Hematopoietic multipotent progenitor cell treated with erythropoietin and hydrocortisone succinate and interleukin-3 and kit ligand, for 6 days (in vitro differentiated cells): ENCODE results near the gene BORCS6.
"Not testable (repeated sequence)": the region's sequence is repeated elsewhere in the genome, so short reads cannot be mapped to it uniquely, and the experiment has no call there.

Source experiments
- DNase-seq: peaks from one replicate; pipeline ENCODE4 v3.0.0-alpha.2; 2015

Gene BORCS6

GRCh38 chr17:8170186-8170585 lies 19.8 kb downstream of the BORCS6 start:
- DNase-seq: not testable (repeated sequence)

- DNase-seq: no peak
Measured at GRCh38 chr17:8167526-8167925, 22.5 kb downstream of the BORCS6 start.

GRCh38 chr17:8166731-8167130 lies 23.2 kb downstream of the BORCS6 start:
- no peak for DNase-seq

- DNase-seq: no peak
Measured at GRCh38 chr17:8164815-8165131, 25.2 kb downstream of the BORCS6 start.

- peak; percentile 83 for DNase-seq
Measured at GRCh38 chr17:8163978-8164814, 25.8 kb downstream of the BORCS6 start.

- no peak for DNase-seq
Measured at GRCh38 chr17:8162997-8163977, 26.7 kb downstream of the BORCS6 start.

GRCh38 chr17:8162233-8162996 lies 27.6 kb downstream of the BORCS6 start, which contains the start of gene VAMP2:
Gene VAMP2 (minus strand): TSS chr17:8162948. CDS start chr17:8162879, 69 bp downstream.
- DNase-seq: peak; percentile 82

GRCh38 chr17:8161289-8162232 lies 28.4 kb downstream of the BORCS6 start:
- DNase-seq: no peak

- no peak for DNase-seq
Measured at GRCh38 chr17:8160741-8161221, 29.2 kb downstream of the BORCS6 start.

- DNase-seq: no peak
Measured at GRCh38 chr17:8160224-8160577, 29.8 kb downstream of the BORCS6 start.

GRCh38 chr17:8159459-8160223 lies 30.3 kb downstream of the BORCS6 start:
- no peak for DNase-seq

GRCh38 chr17:8159032-8159400 lies 31.0 kb downstream of the BORCS6 start:
- DNase-seq: no peak

GRCh38 chr17:8158267-8159031 lies 31.5 kb downstream of the BORCS6 start:
- peak; percentile 96 for DNase-seq

- DNase-seq: peak; percentile 100
Measured at GRCh38 chr17:8156246-8156992, 33.6 kb downstream of the BORCS6 start.

GRCh38 chr17:8155996-8156245 lies 34.1 kb downstream of the BORCS6 start:
- DNase-seq: no peak

- DNase-seq: peak; percentile 33
Measured at GRCh38 chr17:8155231-8155995, 34.6 kb downstream of the BORCS6 start.

GRCh38 chr17:8154608-8155155 lies 35.3 kb downstream of the BORCS6 start:
- no peak for DNase-seq

GRCh38 chr17:8153957-8154607 lies 35.9 kb downstream of the BORCS6 start:
- DNase-seq: peak; percentile 99
